Stimulated activated CD4-positive, alpha-beta T cell treated with anti-CD3 and anti-CD28 coated beads, Interleukin-2, amount 100 ng/mL, for 24 hours (primary cell): ENCODE data around the gene PIR.
A peak's percentile ranks its signal among the peaks of the same experiment; 100 is the strongest.

Experiments
- DNase-seq, 2 donors: peaks; one replicate each; pipeline ENCODE4 v3.0.0-alpha.2; 2020

Gene PIR

GRCh38 chrX:15493118-15493962 lies at the start of gene PIR:
PIR (minus strand) TSS chrX:15493333; CDS start chrX:15491257, 2,076 bp downstream.
- peak; percentile 57 to 74 for DNase-seq

GRCh38 chrX:15530318-15530717 lies 37.2 kb upstream of the PIR start:
- DNase-seq: no peak

- DNase-seq: no peak
Observed at GRCh38 chrX:15529165-15529564, 36.0 kb upstream of the PIR start.

GRCh38 chrX:15525664-15526416 lies 32.7 kb upstream of the PIR start:
- DNase-seq: no peak

- DNase-seq: no peak
Observed at GRCh38 chrX:15524417-15524816, 31.3 kb upstream of the PIR start.

- DNase-seq: no peak
Observed at GRCh38 chrX:15523088-15523487, 30.0 kb upstream of the PIR start.

GRCh38 chrX:15522464-15522863 lies 29.3 kb upstream of the PIR start:
- no peak for DNase-seq

GRCh38 chrX:15515931-15516330 lies 22.8 kb upstream of the PIR start:
- DNase-seq: no peak

GRCh38 chrX:15514279-15514678 lies 21.1 kb upstream of the PIR start:
- no peak for DNase-seq

- no peak for DNase-seq
Observed at GRCh38 chrX:15512401-15512965, 19.4 kb upstream of the PIR start.

- no peak for DNase-seq
Observed at GRCh38 chrX:15511563-15511962, 18.4 kb upstream of the PIR start.

GRCh38 chrX:15509845-15510244 lies 16.7 kb upstream of the PIR start:
- DNase-seq: no peak

GRCh38 chrX:15507005-15507404 lies 13.9 kb upstream of the PIR start:
- no peak for DNase-seq

GRCh38 chrX:15505101-15505500 lies 12.0 kb upstream of the PIR start:
- no peak for DNase-seq

GRCh38 chrX:15504661-15505060 lies 11.5 kb upstream of the PIR start:
- DNase-seq: no peak

- DNase-seq: no peak
Observed at GRCh38 chrX:15501506-15501905, 8.4 kb upstream of the PIR start.

- no peak for DNase-seq
Observed at GRCh38 chrX:15500497-15500966, 7.4 kb upstream of the PIR start, which contains the start of gene BMX. BMX (plus strand) TSS chrX:15500807; CDS start chrX:15508354, 7,547 bp downstream.

GRCh38 chrX:15499976-15500375 lies 6.8 kb upstream of the PIR start:
- DNase-seq: no peak

- DNase-seq: no peak
Observed at GRCh38 chrX:15498741-15499140, 5.6 kb upstream of the PIR start.

GRCh38 chrX:15497865-15498264 lies 4.7 kb upstream of the PIR start:
- peak; percentile 52 to 55 for DNase-seq

- no peak for DNase-seq
Observed at GRCh38 chrX:15496824-15497223, 3.7 kb upstream of the PIR start.

- DNase-seq: no peak
Observed at GRCh38 chrX:15495801-15496200, 2.7 kb upstream of the PIR start.

- DNase-seq: no peak
Observed at GRCh38 chrX:15492469-15492868, 664 bp downstream of the PIR start.

- no peak for DNase-seq
Observed at GRCh38 chrX:15483891-15484290, 9.2 kb downstream of the PIR start.
